GM18951 (cell line): ENCODE measurements around the gene RPL21.
"Not testable (repeated sequence)": the region's sequence is repeated elsewhere in the genome, so short reads cannot be mapped to it uniquely, and the experiment has no call there.

ENCODE experiments used
- POLR2A ChIP-seq: IDR thresholded peaks from 4 replicates; pipeline ENCODE4 v1.6.1; 2011; ENCODE audit warnings: mild to moderate bottlenecking; ENCODE audit not compliant: insufficient read length, insufficient read depth; ENCODE audit errors: extremely low read depth
- in situ Hi-C: fragments of 300-500 bp; cut with MboI; formaldehyde crosslinking; loops from one replicate; pipeline ENCODE4 v1.12.0; 2022; ENCODE audit warnings: low sequenced_read_pairs, mixed read lengths, inconsistent platforms; ENCODE audit not compliant: unreplicated experiment

The RPL21 gene

GRCh38 chr13:27251166-27252091 is at the start of gene RPL21:
RPL21 (plus strand) TSS chr13:27251558; CDS start chr13:27253777, 2,219 bp downstream.
- in situ Hi-C loops, result no loop called here
- TF ChIP-seq POLR2A, result peak; percentile 92

- in situ Hi-C loops, result no loop called here
- no peak for TF ChIP-seq POLR2A
These were observed 49.7 kb upstream of the RPL21 start for GRCh38 chr13:27201661-27202060.

DNA sequence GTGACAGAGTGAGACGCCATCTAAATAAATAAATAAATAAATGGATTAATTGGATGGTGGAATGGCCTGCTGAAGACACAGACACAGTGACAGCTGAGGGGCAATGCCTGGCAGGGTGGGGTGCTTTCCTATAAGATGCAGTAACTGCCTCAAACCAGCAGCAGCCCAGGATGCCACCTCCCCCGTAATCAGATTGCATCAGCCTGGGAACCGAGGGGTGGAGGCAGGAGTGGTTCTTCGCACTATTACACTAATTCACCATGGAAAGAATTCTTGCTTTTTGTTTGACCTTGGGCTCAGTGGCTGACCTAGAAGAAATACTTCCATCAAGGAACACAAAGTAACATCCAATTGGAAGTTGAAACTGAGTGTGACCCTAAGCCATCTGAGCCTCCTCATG is 48.2 kb upstream of the RPL21 start:
- in situ Hi-C loops, result no loop called here
- no peak for TF ChIP-seq POLR2A

DNA sequence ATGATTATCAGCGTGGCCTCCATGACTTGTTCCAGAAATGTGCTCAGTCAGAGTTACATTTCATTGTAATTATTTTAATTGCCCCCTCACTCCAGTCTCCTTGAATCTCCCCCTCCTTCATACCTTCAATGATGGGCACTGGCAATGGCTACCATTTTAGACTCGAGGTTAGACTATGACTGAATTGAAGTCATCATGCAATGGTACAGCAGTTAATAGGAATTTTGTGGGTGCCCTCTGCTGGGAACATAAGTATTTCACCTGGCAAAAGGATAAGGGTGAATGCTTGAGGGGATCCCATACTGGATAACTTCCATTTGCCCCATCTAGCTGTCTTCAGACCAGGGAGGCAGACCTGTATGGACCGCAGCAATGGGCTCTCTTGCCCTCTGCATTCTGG is 47.5 kb upstream of the RPL21 start:
- in situ Hi-C loops, result no loop called here
- TF ChIP-seq POLR2A, result no peak

DNA sequence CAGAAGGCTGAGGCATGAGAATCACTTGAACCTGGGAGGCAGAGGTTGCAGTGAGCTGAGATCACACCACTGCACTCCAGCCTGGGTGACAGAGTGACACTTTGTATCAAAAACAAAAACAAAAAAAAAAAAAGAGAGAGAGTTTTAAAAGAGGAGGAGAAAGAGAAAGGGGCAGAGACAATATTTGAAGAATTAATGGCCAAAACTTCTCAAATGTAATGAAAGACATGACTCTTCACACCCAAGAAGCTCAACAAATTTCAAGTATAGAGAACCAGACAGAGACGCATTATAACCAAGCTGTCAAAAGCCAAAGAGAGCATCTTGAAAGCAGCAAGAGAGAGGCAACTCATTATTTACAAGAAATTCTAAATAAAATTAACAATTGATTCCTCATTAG is 42.8 kb upstream of the RPL21 start:
- in situ Hi-C loops, result no loop called here
- TF ChIP-seq POLR2A, result no peak

- in situ Hi-C loops, result no loop called here
- no peak for TF ChIP-seq POLR2A
These were observed 40.1 kb upstream of the RPL21 start for GRCh38 chr13:27211271-27211670.

DNA sequence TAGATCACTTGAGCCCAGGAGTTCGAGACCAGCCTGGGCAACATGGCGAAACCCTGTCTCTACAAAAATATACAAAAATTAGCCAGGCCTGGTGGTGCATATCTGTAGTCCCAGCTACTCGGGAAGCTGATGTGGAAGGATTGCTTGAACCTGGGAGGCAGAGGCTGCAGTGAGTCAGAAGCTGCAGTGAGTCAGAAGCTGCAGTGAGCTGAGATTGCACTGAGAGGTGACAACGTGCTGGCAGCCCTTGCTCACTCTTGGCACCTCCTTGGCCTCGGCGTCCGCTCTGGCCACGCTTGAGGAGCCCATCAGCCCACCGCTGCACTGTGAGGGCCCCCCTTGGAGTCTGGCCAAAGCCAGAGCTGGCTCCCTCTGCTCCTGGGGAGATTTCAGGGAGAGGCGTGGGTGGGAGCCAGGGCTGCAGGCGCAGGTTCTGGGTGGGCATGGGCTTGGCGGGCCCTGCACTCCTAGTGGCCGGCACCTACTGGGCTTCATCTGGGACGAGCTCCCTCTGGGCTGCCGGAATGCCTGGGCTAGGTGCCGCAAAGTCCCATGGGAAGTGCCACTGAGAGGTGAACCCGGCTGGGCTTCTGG is 39.5 kb upstream of the RPL21 start:
- in situ Hi-C loops, result no loop called here
- TF ChIP-seq POLR2A, result no peak

GRCh38 chr13:27213386-27213785 is 38.0 kb upstream of the RPL21 start:
- in situ Hi-C loops, result not testable (repeated sequence)

DNA sequence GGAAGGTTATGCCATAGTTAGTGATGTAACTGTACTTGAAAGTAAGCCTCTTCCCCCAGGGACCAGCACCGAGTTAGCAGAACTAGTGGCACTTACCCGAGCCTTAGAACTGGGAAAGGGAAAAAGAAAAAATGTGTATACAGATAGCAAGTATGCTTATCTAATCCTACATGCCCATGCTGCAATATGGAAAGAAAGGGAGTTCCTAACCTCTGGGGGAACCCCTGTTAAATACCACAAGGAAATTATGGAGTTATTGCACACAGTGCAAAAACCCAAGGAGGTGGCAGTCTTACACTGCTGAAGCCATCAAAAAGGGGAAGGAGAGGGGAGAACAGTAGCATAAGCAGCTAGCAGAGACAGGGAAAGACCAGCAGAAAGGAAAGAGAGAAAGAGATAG is 33.6 kb upstream of the RPL21 start:
- in situ Hi-C loops, result not testable (repeated sequence)

DNA sequence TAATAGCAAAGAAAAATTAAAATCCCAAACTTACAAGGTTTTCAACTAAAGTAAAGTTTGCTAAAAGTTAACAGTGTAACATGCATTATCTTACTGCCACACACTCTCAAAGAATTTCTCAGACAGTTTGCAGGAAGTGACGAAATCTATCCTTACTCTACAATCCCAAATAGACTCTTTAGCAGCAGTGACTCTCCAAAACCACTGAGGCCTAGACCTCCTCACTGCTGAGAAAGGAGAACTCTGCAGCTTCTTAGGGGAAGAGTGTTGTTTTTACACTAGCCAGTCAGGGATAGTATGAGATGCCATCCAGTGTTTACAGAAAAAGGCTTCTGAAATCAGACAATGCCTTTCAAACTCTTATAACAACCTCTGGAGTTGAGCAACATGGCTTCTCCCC is 32.5 kb upstream of the RPL21 start:
- in situ Hi-C loops, result not testable (repeated sequence)

DNA sequence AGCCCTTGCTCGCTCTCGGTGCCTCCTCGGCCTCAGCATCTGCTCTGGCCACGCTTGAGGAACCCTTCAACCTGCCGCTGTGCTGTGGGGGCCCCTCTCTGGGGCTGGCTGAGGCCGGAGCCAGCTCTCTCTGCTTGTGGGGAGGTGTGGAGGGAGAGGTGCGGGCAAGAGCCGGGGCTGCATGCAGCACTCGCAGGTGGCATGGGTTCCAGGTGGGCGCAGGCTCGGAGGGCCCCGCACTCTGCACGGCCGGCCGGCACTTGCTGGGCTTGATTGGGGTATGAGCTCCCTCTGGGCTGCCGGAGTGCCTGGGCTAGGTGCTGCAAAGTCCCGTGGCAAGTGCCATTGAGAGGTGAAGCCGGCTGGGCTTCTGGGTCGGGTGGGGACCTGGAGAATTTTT is 31.7 kb upstream of the RPL21 start:
- in situ Hi-C loops, result no loop called here
- TF ChIP-seq POLR2A, result no peak

GRCh38 chr13:27222100-27222499 is 29.3 kb upstream of the RPL21 start:
- in situ Hi-C loops, result not testable (repeated sequence)

DNA sequence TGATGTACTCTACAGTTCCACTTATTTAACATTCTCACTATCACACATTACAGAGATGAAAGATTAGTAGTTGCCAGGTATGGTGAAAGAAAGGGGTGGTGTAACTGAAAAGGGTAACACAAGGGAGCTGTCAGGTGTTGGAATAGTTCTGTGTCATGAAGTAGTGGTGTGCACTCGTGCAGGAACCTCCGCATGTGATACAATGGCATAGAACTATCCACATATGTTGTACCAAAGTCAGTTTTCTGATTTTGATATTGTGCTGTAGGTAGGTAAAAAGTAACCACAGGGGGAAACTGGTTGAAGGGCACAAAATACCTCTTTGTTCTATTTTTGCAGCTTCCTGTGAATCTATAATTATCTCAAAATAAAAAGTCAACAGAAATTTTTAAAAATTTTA is 24.4 kb upstream of the RPL21 start:
- in situ Hi-C loops, result no loop called here
- no peak for TF ChIP-seq POLR2A

GRCh38 chr13:27228131-27228530 is 23.2 kb upstream of the RPL21 start:
- in situ Hi-C loops, result no loop called here
- no peak for TF ChIP-seq POLR2A

DNA sequence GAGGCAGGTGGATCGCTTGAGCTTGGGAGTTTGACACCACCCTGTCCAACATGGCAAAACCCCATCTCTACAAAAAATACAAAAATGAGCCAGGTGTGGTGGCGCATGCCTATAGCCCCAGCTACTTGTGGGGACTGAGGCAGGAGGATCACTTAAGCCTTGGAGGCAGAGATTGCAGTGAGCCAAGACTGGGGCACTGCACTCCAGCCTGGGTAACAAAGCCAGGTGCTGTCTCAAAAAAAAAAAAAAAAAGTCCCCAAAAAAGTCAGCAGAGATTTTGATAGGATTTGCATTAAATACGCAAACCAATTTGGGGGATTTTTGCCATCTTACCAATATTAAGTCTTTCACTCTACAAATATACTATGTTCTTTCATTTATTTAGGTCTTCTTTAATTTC is 21.7 kb upstream of the RPL21 start:
- no peak for TF ChIP-seq POLR2A
- in situ Hi-C loops, result no loop called here

DNA sequence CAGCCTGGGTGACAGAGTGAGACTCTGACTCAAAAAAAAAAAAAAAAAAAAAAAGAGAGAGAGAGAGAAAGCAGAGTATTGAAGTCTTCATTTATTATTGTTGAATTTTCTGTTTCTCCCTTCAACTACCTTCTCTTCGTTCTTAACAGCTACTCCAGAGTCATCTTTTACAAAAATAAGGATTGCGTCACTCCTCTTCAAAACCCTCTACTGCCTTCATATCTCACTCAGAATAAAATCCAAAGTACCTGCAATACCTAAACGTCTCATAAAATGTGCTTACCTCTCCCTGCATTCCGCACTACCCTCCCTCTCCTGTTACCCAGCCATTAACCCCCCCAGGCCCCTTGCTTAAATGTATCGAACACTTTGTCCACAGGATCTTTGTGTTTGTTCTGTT is 17.4 kb upstream of the RPL21 start:
- TF ChIP-seq POLR2A, result no peak

More for the DNA sequence above, 17.4 kb upstream of the RPL21 start:
- in situ Hi-C loops, result no loop called here
